T-helper 17 cell (primary cell): ENCODE data around the gene DSE. TPM values are rescaled to one million over a fixed set of nuclear protein-coding genes. Genes with fewer than 3 reads are reported as not detected.

Source experiments
- ATAC-seq: fragments of 150-1000 bp; cut with Tn5 transposase; 2 replicates; pipeline ENCODE4 v1.10.0; 2021; ENCODE audit warnings: mild to moderate bottlenecking, moderate library complexity
- DNase-seq, 3 donors: peaks; one replicate each; pipeline versions ENCODE4 v3.0.0 to v3.0.0-alpha.2; 2020 to 2021
- H3K9me3 ChIP-seq: one replicate; pipeline ENCODE4 v1.7.0; 2013; ENCODE audit warnings: low read length, mild to moderate bottlenecking; ENCODE audit not compliant: control insufficient read depth, poor library complexity, severe bottlenecking
- H3K27ac Mint-ChIP-seq: one replicate; pipeline ENCODE4 v1.8.0; 2022; ENCODE audit warnings: mild to moderate bottlenecking, moderate library complexity, mixed read lengths
- H3K27me3 Mint-ChIP-seq: one replicate; pipeline ENCODE4 v1.8.0; 2022; ENCODE audit warnings: mixed read lengths
- H3K36me3 Mint-ChIP-seq: one replicate; pipeline ENCODE4 v1.8.0; 2022; ENCODE audit warnings: low read depth, mixed read lengths
- H3K4me1 Mint-ChIP-seq: one replicate; pipeline ENCODE4 v1.8.0; 2022; ENCODE audit warnings: mild to moderate bottlenecking, mixed read lengths
- H3K4me3 Mint-ChIP-seq: one replicate; pipeline ENCODE4 v1.8.0; 2022; ENCODE audit warnings: mild to moderate bottlenecking, moderate library complexity, mixed read lengths
- total RNA-seq, 4 donors: library from RNA in 2 of 4; stranded (reverse) in 2 of 4; gene quantifications; one replicate each; pipeline ENCODE4 v1.2.3 and lab custom pipeline; 2022 to 2026

The DSE gene
- total RNA-seq, 2 donors from 2014 or later = 19.2 to 32.3 TPM

GRCh38 chr6:116467514-116467913, 96.8 kb downstream of the DSE start:
- Mint-ChIP-seq H3K36me3 (peaks cover 4% of the 10 kb centered on the region), H3K27ac (no peak overlapping the region), H3K27me3 (peaks cover 16% of the 10 kb centered on the region), H3K4me3 (no peak overlapping the region), H3K4me1 (peaks cover 19% of the 10 kb centered on the region)
- no peak for DNase-seq
- no peaks in the 10 kb centered on the region for H3K9me3 ChIP-seq
- peak; percentile 64 for ATAC-seq

GRCh38 chr6:116468293-116468692, 97.5 kb downstream of the DSE start:
- H3K36me3 Mint-ChIP-seq = peaks cover 4% of the 10 kb centered on the region
- no peak overlapping the region for H3K27ac Mint-ChIP-seq
- DNase-seq (no peak), ATAC-seq (no peak)
- no peak overlapping the region for H3K4me3 Mint-ChIP-seq
- peaks cover 17% of the 10 kb centered on the region for H3K27me3 Mint-ChIP-seq
- H3K9me3 ChIP-seq = no peaks in the 10 kb centered on the region
- H3K4me1 Mint-ChIP-seq = peaks cover 17% of the 10 kb centered on the region

- no peak overlapping the region for H3K4me3 Mint-ChIP-seq
- H3K27ac Mint-ChIP-seq = no peak overlapping the region
- ATAC-seq = no peak
- H3K27me3 Mint-ChIP-seq = peaks cover 11% of the 10 kb centered on the region
- H3K36me3 Mint-ChIP-seq = no peaks in the 10 kb centered on the region
- no peak for DNase-seq
- no peaks in the 10 kb centered on the region for H3K9me3 ChIP-seq
- peaks cover 24% of the 10 kb centered on the region for H3K4me1 Mint-ChIP-seq
Observed at GRCh38 chr6:116471531-116471930, 100.8 kb downstream of the DSE start.

- ATAC-seq = no peak
- Mint-ChIP-seq H3K4me3 (no peak overlapping the region), H3K4me1 (peaks cover 21% of the 10 kb centered on the region)
Observed at GRCh38 chr6:116472706-116473105, 102.0 kb downstream of the DSE start.

GRCh38 chr6:116475141-116475540, 104.4 kb downstream of the DSE start:
- H3K27me3 Mint-ChIP-seq = peaks cover 11% of the 10 kb centered on the region
- peaks cover 21% of the 10 kb centered on the region for H3K4me1 Mint-ChIP-seq
- ATAC-seq (no peak), DNase-seq (no peak)
- H3K4me3 Mint-ChIP-seq = peak overlapping the region; percentile 86
- H3K36me3 Mint-ChIP-seq = no peaks in the 10 kb centered on the region
- peak overlapping the region; percentile 95 for H3K27ac Mint-ChIP-seq
- no peaks in the 10 kb centered on the region for H3K9me3 ChIP-seq

More at GRCh38 chr6:116472706-116473105, 102.0 kb downstream of the DSE start:
- Mint-ChIP-seq H3K27me3 (peaks cover 11% of the 10 kb centered on the region), H3K27ac (no peak overlapping the region), H3K36me3 (no peaks in the 10 kb centered on the region)
- DNase-seq = no peak
- H3K9me3 ChIP-seq = no peaks in the 10 kb centered on the region

- ATAC-seq = peak; percentile 93
- H3K36me3 Mint-ChIP-seq = no peaks in the 10 kb centered on the region
- peak overlapping the region; percentile 95 for H3K27ac Mint-ChIP-seq
- peak overlapping the region; percentile 86 for H3K4me3 Mint-ChIP-seq
- DNase-seq = no peak
- peaks cover 13% of the 10 kb centered on the region for H3K27me3 Mint-ChIP-seq
- H3K9me3 ChIP-seq = no peaks in the 10 kb centered on the region
- peaks cover 21% of the 10 kb centered on the region for H3K4me1 Mint-ChIP-seq
Observed at GRCh38 chr6:116476002-116476678, 105.4 kb downstream of the DSE start.

- Mint-ChIP-seq H3K27ac (no peak overlapping the region), H3K27me3 (peaks cover 39% of the 10 kb centered on the region), H3K4me3 (no peak overlapping the region), H3K36me3 (peaks cover 7% of the 10 kb centered on the region), H3K4me1 (no peaks in the 10 kb centered on the region)
- ATAC-seq = no peak
- no peak for DNase-seq
- H3K9me3 ChIP-seq = no peaks in the 10 kb centered on the region
Observed at GRCh38 chr6:116482780-116483179, 112.0 kb downstream of the DSE start.

GRCh38 chr6:116483616-116484015, 112.9 kb downstream of the DSE start:
- no peak for ATAC-seq
- Mint-ChIP-seq H3K27ac (no peak overlapping the region), H3K4me3 (no peak overlapping the region), H3K36me3 (peaks cover 7% of the 10 kb centered on the region), H3K27me3 (peaks cover 40% of the 10 kb centered on the region), H3K4me1 (no peaks in the 10 kb centered on the region)
- DNase-seq = no peak
- no peaks in the 10 kb centered on the region for H3K9me3 ChIP-seq

- H3K4me1 Mint-ChIP-seq = no peaks in the 10 kb centered on the region
- no peak for DNase-seq
- H3K9me3 ChIP-seq = no peaks in the 10 kb centered on the region
- ATAC-seq = no peak
- peaks cover 13% of the 10 kb centered on the region for H3K36me3 Mint-ChIP-seq
- no peak overlapping the region for H3K4me3 Mint-ChIP-seq
- H3K27ac Mint-ChIP-seq = no peak overlapping the region
- peaks cover 36% of the 10 kb centered on the region for H3K27me3 Mint-ChIP-seq
Observed at GRCh38 chr6:116485559-116486184, 114.9 kb downstream of the DSE start.

- Mint-ChIP-seq H3K27me3 (peaks cover 14% of the 10 kb centered on the region), H3K4me1 (no peaks in the 10 kb centered on the region), H3K4me3 (no peak overlapping the region), H3K36me3 (peaks cover 10% of the 10 kb centered on the region), H3K27ac (no peak overlapping the region)
- DNase-seq = no peak
- H3K9me3 ChIP-seq = no peaks in the 10 kb centered on the region
- ATAC-seq = no peak
Observed at GRCh38 chr6:116491610-116492330, 121.0 kb downstream of the DSE start.

- no peaks in the 10 kb centered on the region for H3K9me3 ChIP-seq
- Mint-ChIP-seq H3K27ac (no peak overlapping the region), H3K4me3 (no peak overlapping the region), H3K36me3 (peaks cover 10% of the 10 kb centered on the region), H3K4me1 (no peaks in the 10 kb centered on the region), H3K27me3 (peaks cover 11% of the 10 kb centered on the region)
- DNase-seq (no peak), ATAC-seq (no peak)
Observed at GRCh38 chr6:116492331-116493067, 121.8 kb downstream of the DSE start.
